Activated CD8-positive, alpha-beta memory T cell treated with anti-CD3 and anti-CD28 coated beads, Interleukin-2, amount 10 ng/mL, durations not matched to agents 7 days and 5 days (primary cell): ENCODE data around the gene KCNK7. TPM values are rescaled to one million over a fixed set of nuclear protein-coding genes. Genes with fewer than 3 reads are reported as not detected.

Source experiments
- ATAC-seq: fragments of 150-1000 bp; cut with Tn5 transposase; one replicate; pipeline ENCODE4 v1.10.0; 2021; ENCODE audit warnings: moderate library complexity
- CTCF ChIA-PET: fragments of 350-600 bp; sonication (Branson Sonifier 250); formaldehyde crosslinking; loops from one replicate; lab custom pipeline; 2021; ENCODE audit warnings: antibody characterized with exemption; lab: Charles Lee
- DNase-seq: peaks from one replicate; pipeline ENCODE4 v3.0.0-alpha.2; 2020
- H3K27ac Mint-ChIP-seq: one replicate; pipeline ENCODE4 v1.8.0; 2021; ENCODE audit warnings: mild to moderate bottlenecking, mixed read lengths
- H3K27me3 Mint-ChIP-seq: one replicate; pipeline ENCODE4 v1.8.0; 2021; ENCODE audit warnings: mixed read lengths
- H3K36me3 Mint-ChIP-seq: one replicate; pipeline ENCODE4 v1.8.0; 2021; ENCODE audit warnings: mild to moderate bottlenecking, mixed read lengths
- H3K4me1 Mint-ChIP-seq: one replicate; pipeline ENCODE4 v1.8.0; 2021; ENCODE audit warnings: mixed read lengths
- H3K4me3 Mint-ChIP-seq: one replicate; pipeline ENCODE4 v1.8.0; 2021; ENCODE audit warnings: mild to moderate bottlenecking, moderate library complexity, mixed read lengths
- H3K9me3 Mint-ChIP-seq: one replicate; pipeline ENCODE4 v1.8.0; 2022; ENCODE audit warnings: low read depth, mixed read lengths
- total RNA-seq, 2 experiments: library from RNA; stranded (reverse); gene quantifications; one replicate each; pipeline ENCODE4 v1.2.3, GENCODE V29; 2021

Gene KCNK7
- total RNA-seq, 2 experiments from 2014 or later: 0.80 to 1.1 TPM

- peaks cover 23% of the 10 kb centered on the region for H3K36me3 Mint-ChIP-seq
- CTCF ChIA-PET: interaction anchor here (0.6 to 1.2 kb wide), 2 partner anchors 14 to 89 kb away, joined by 3 to 4 read pairs; partner anchors contain the start of gene KAT5
- no peaks in the 10 kb centered on the region for H3K9me3 Mint-ChIP-seq
- H3K27ac Mint-ChIP-seq: peak overlapping the region; percentile 45
- H3K4me3 Mint-ChIP-seq: no peak overlapping the region
- DNase-seq (no peak), ATAC-seq (no peak)
- no peaks in the 10 kb centered on the region for H3K27me3 Mint-ChIP-seq
- peaks cover 3% of the 10 kb centered on the region for H3K4me1 Mint-ChIP-seq
These were observed 27.6 kb upstream of the KCNK7 start for GRCh38 chr11:65623177-65623576.

- peaks cover 26% of the 10 kb centered on the region for H3K36me3 Mint-ChIP-seq
- no peak overlapping the region for H3K27ac Mint-ChIP-seq
- no peak overlapping the region for H3K4me3 Mint-ChIP-seq
- DNase-seq: no peak
- H3K27me3 Mint-ChIP-seq: no peaks in the 10 kb centered on the region
- CTCF ChIA-PET: no interaction called here
- peaks cover 11% of the 10 kb centered on the region for H3K4me1 Mint-ChIP-seq
- no peaks in the 10 kb centered on the region for H3K9me3 Mint-ChIP-seq
- no peak for ATAC-seq
These were observed 26.4 kb upstream of the KCNK7 start for GRCh38 chr11:65622011-65622410.

- no peak for DNase-seq
- no peak for ATAC-seq
- Mint-ChIP-seq H3K9me3 (no peaks in the 10 kb centered on the region), H3K27ac (no peak overlapping the region), H3K4me3 (no peak overlapping the region), H3K36me3 (peaks cover 32% of the 10 kb centered on the region), H3K27me3 (no peaks in the 10 kb centered on the region), H3K4me1 (peaks cover 17% of the 10 kb centered on the region)
- CTCF ChIA-PET: no interaction called here
These were observed 25.9 kb upstream of the KCNK7 start for GRCh38 chr11:65621460-65621859.

- Mint-ChIP-seq H3K27ac (no peak overlapping the region), H3K27me3 (no peaks in the 10 kb centered on the region), H3K4me3 (no peak overlapping the region), H3K9me3 (no peaks in the 10 kb centered on the region), H3K36me3 (peaks cover 29% of the 10 kb centered on the region), H3K4me1 (peaks cover 19% of the 10 kb centered on the region)
- no peak for ATAC-seq
- DNase-seq: no peak
- CTCF ChIA-PET: no interaction called here
These were observed 25.1 kb upstream of the KCNK7 start for GRCh38 chr11:65620666-65621065.

GRCh38 chr11:65619281-65619928, 23.8 kb upstream of the KCNK7 start:
- H3K9me3 Mint-ChIP-seq: no peaks in the 10 kb centered on the region
- CTCF ChIA-PET: interaction anchor here (1.4 kb wide), 1 partner anchor 33 kb away, joined by 3 read pairs; no protein-coding TSS in a partner anchor
- DNase-seq: no peak

GRCh38 chr11:65618763-65619162, 23.2 kb upstream of the KCNK7 start:
- Mint-ChIP-seq H3K4me1 (peaks cover 19% of the 10 kb centered on the region), H3K36me3 (peaks cover 25% of the 10 kb centered on the region), H3K27ac (no peak overlapping the region), H3K27me3 (no peaks in the 10 kb centered on the region), H3K9me3 (no peaks in the 10 kb centered on the region), H3K4me3 (no peak overlapping the region)
- DNase-seq (no peak), ATAC-seq (no peak)
- CTCF ChIA-PET: interaction anchor here (1.4 kb wide), 1 partner anchor 33 kb away, joined by 3 read pairs; no protein-coding TSS in a partner anchor

More at GRCh38 chr11:65619281-65619928, 23.8 kb upstream of the KCNK7 start:
- peaks cover 19% of the 10 kb centered on the region for H3K4me1 Mint-ChIP-seq
- no peak for ATAC-seq
- no peak overlapping the region for H3K27ac Mint-ChIP-seq
- no peaks in the 10 kb centered on the region for H3K27me3 Mint-ChIP-seq
- H3K36me3 Mint-ChIP-seq: peaks cover 27% of the 10 kb centered on the region
- H3K4me3 Mint-ChIP-seq: no peak overlapping the region

GRCh38 chr11:65617990-65618751, 22.6 kb upstream of the KCNK7 start:
- CTCF ChIA-PET: interaction anchor here (0.9 to 2.3 kb wide), 7 partner anchors 8 to 94 kb away, joined by 3 to 8 read pairs (median 3); partner anchors contain the start of genes FAM89B, KAT5 and SIPA1
- Mint-ChIP-seq H3K36me3 (peaks cover 23% of the 10 kb centered on the region), H3K4me1 (peaks cover 20% of the 10 kb centered on the region), H3K9me3 (no peaks in the 10 kb centered on the region), H3K27me3 (no peaks in the 10 kb centered on the region), H3K27ac (no peak overlapping the region), H3K4me3 (no peak overlapping the region)
- ATAC-seq (no peak), DNase-seq (no peak)

GRCh38 chr11:65617136-65617850, 21.7 kb upstream of the KCNK7 start:
- peaks cover 29% of the 10 kb centered on the region for H3K4me1 Mint-ChIP-seq
- no peak for ATAC-seq
- no peak for DNase-seq
- peak overlapping the region; percentile 92 for H3K27ac Mint-ChIP-seq
- peaks cover 24% of the 10 kb centered on the region for H3K36me3 Mint-ChIP-seq
- CTCF ChIA-PET: interaction anchor here (0.9 to 2.3 kb wide), 11 partner anchors 8 to 163 kb away, joined by 3 to 8 read pairs (median 4); partner anchors contain the start of genes FAM89B, KAT5, SIPA1 and ZNRD2
- no peaks in the 10 kb centered on the region for H3K9me3 Mint-ChIP-seq
- H3K27me3 Mint-ChIP-seq: no peaks in the 10 kb centered on the region
- H3K4me3 Mint-ChIP-seq: peak overlapping the region; percentile 85

- ATAC-seq: no peak
- DNase-seq: peak; percentile 62
- Mint-ChIP-seq H3K27me3 (no peaks in the 10 kb centered on the region), H3K36me3 (peaks cover 24% of the 10 kb centered on the region), H3K27ac (peak overlapping the region; percentile 92), H3K4me3 (peak overlapping the region; percentile 85), H3K4me1 (peaks cover 34% of the 10 kb centered on the region), H3K9me3 (no peaks in the 10 kb centered on the region)
- CTCF ChIA-PET: interaction anchor here (1.0 to 2.3 kb wide), 9 partner anchors 9 to 163 kb away, joined by 3 to 8 read pairs (median 4); partner anchors contain the start of genes SIPA1 and ZNRD2
These were observed 21.0 kb upstream of the KCNK7 start for GRCh38 chr11:65616575-65617001.

- Mint-ChIP-seq H3K27ac (peak overlapping the region; percentile 96), H3K36me3 (peaks cover 24% of the 10 kb centered on the region), H3K4me3 (peak overlapping the region; percentile 85), H3K27me3 (no peaks in the 10 kb centered on the region), H3K4me1 (peaks cover 38% of the 10 kb centered on the region), H3K9me3 (no peaks in the 10 kb centered on the region)
- CTCF ChIA-PET: interaction anchor here (1.0 to 4.3 kb wide), 20 partner anchors 10 to 300 kb away, joined by 3 to 34 read pairs (median 6); partner anchors contain the start of genes FAM89B, KAT5, RNASEH2C and SIPA1
- ATAC-seq: peak; percentile 1
- peak; percentile 52 for DNase-seq
These were observed 20.5 kb upstream of the KCNK7 start for GRCh38 chr11:65615950-65616574.

GRCh38 chr11:65615229-65615949, 19.8 kb upstream of the KCNK7 start, which contains the start of gene PCNX3:
Gene PCNX3, plus strand, starts transcription at chr11:65615776. Its CDS starts 536 bp downstream, at chr11:65616312.
- peaks cover 44% of the 10 kb centered on the region for H3K4me1 Mint-ChIP-seq
- CTCF ChIA-PET: interaction anchor here (0.6 to 4.3 kb wide), 24 partner anchors 11 to 504 kb away, joined by 3 to 34 read pairs (median 4); partner anchors contain the start of genes EHBP1L1, FAM89B, KAT5 and MUS81
- peaks cover 22% of the 10 kb centered on the region for H3K36me3 Mint-ChIP-seq
- H3K9me3 Mint-ChIP-seq: no peaks in the 10 kb centered on the region
- peak within 1 kb of the TSS; percentile 85 for H3K4me3 Mint-ChIP-seq
- H3K27ac Mint-ChIP-seq: peak within 1 kb of the TSS; percentile 96
- H3K27me3 Mint-ChIP-seq: no peaks in the 10 kb centered on the region
- peak; percentile 100 for DNase-seq
- peak; percentile 86 for ATAC-seq
